SK-N-SH (cell line): ENCODE results near the gene GAS7. TPM values are rescaled to one million over a fixed set of nuclear protein-coding genes. Genes with fewer than 3 reads are reported as not detected.

ENCODE experiments used
- CTCF ChIA-PET: fragments of 300-600, 350-600 bp; formaldehyde crosslinking; extraction: SDS; loops from one replicate; lab custom pipeline; 2021; lab: Yijun Ruan, JAX
- POLR2A ChIA-PET: fragments of 350-600 bp; sonication (Branson Sonifier 250); formaldehyde crosslinking; extraction: SDS; loops from one replicate; lab custom pipeline; 2020; ENCODE audit warnings: antibody characterized with exemption, inconsistent platforms; lab: Yijun Ruan, JAX
- DNase-seq: peaks from one replicate; pipeline ENCODE4 v3.0.0; 2012
- H2AFZ ChIP-seq: fragments of 200-600 bp; sonication (generic); 2 replicates; pipeline ENCODE4 v1.8.1; 2016; ENCODE audit warnings: antibody characterized with exemption, mild to moderate bottlenecking, low read depth
- H3F3A ChIP-seq: fragments of 200-600 bp; sonication (generic); replicated peaks from 2 replicates; pipeline ENCODE3; 2016; ENCODE audit warnings: antibody characterized with exemption, mild to moderate bottlenecking; ENCODE audit not compliant: insufficient read depth
- H3K27ac ChIP-seq, 2 experiments: fragments of 200-500 bp in 1 of 2; fragments of 200-600 bp in 1 of 2; sonication (Bioruptor generic) in 1 of 2; sonication (generic), shearing (Covaris generic) in 1 of 2; 2 replicates each; pipeline versions ENCODE4 v1.5.1 to v1.6.1; 2014 to 2016; ENCODE audit warnings: low read depth in 2 of 2, inconsistent platforms in 1 of 2, low read length in 1 of 2, mild to moderate bottlenecking in 1 of 2, mixed read lengths in 1 of 2
- H3K27me3 ChIP-seq: fragments of 200-600 bp; sonication (generic), shearing (Covaris generic); 2 replicates; pipeline ENCODE4 v1.6.1; 2016; ENCODE audit warnings: mixed run types; ENCODE audit not compliant: insufficient read depth
- H3K36me3 ChIP-seq, 2 experiments: fragments of 200-500 bp in 1 of 2; fragments of 200-600 bp in 1 of 2; sonication (Bioruptor generic) in 1 of 2; sonication (generic) in 1 of 2; replicated peaks in 1 of 2; 2 replicates each; pipeline versions ENCODE3 to v1.5.1; 2014 to 2016; ENCODE audit warnings: low read length in 1 of 2, mild to moderate bottlenecking in 1 of 2; ENCODE audit not compliant: insufficient read depth in 2 of 2, control insufficient read depth in 1 of 2
- H3K4me1 ChIP-seq, 2 experiments: fragments of 200-500 bp in 1 of 2; fragments of 200-600 bp in 1 of 2; sonication (Bioruptor generic) in 1 of 2; sonication (generic), shearing (Covaris generic) in 1 of 2; 2 replicates each; pipeline versions ENCODE4 v1.5.1 to v1.6.1; 2014 to 2016; ENCODE audit warnings: low read depth in 1 of 2, low read length in 1 of 2, mixed run types in 1 of 2; ENCODE audit not compliant: insufficient read depth in 2 of 2, control insufficient read depth in 1 of 2
- H3K4me2 ChIP-seq: fragments of 200-600 bp; sonication (generic), shearing (Covaris generic); 2 replicates; pipeline ENCODE4 v1.6.1; 2017; ENCODE audit warnings: mixed run types
- H3K4me3 ChIP-seq, 2 experiments: fragments of 200-500 bp in 1 of 2; fragments of 200-600 bp in 1 of 2; sonication (Bioruptor generic) in 1 of 2; sonication (generic), shearing (Covaris generic) in 1 of 2; 2 replicates each; pipeline versions ENCODE4 v1.5.1 to v1.8.1; 2014 to 2016; ENCODE audit warnings: low read depth in 2 of 2, inconsistent platforms in 1 of 2, low read length in 1 of 2, mild to moderate bottlenecking in 1 of 2, mixed read lengths in 1 of 2, moderate library complexity in 1 of 2
- H3K79me2 ChIP-seq: fragments of 200-600 bp; sonication (generic); 2 replicates; pipeline ENCODE4 v1.8.1; 2017; ENCODE audit warnings: mild to moderate bottlenecking; ENCODE audit not compliant: insufficient read depth
- H3K9ac ChIP-seq: fragments of 200-600 bp; sonication (generic); 2 replicates; pipeline ENCODE4 v1.6.1; 2017; ENCODE audit warnings: mixed run types
- H3K9me2 ChIP-seq: fragments of 200-600 bp; sonication (generic); 2 replicates; pipeline ENCODE4 v1.6.1; 2017; ENCODE audit warnings: mixed run types
- H3K9me3 ChIP-seq: fragments of 200-600 bp; sonication (generic); 2 replicates; pipeline ENCODE4 v1.6.1; 2017; ENCODE audit warnings: mixed run types, mild to moderate bottlenecking, moderate library complexity
- H4K20me1 ChIP-seq: fragments of 200-600 bp; sonication (generic); 2 replicates; pipeline ENCODE4 v1.6.1; 2017; ENCODE audit warnings: mild to moderate bottlenecking, mixed run types; ENCODE audit not compliant: insufficient read depth
- EZH2phosphoT487 ChIP-seq: fragments of 200-600 bp; sonication (generic); IDR thresholded peaks from 2 replicates; pipeline ENCODE4 v1.6.1; 2017; ENCODE audit warnings: low read depth, mixed run types, mild to moderate bottlenecking, antibody characterized with exemption, moderate library complexity, borderline replicate concordance
- FOXJ3 ChIP-seq: sonication (generic); formaldehyde crosslinking; IDR thresholded peaks from 2 replicates; pipeline ENCODE4 v1.5.1; 2020; ENCODE audit warnings: mild to moderate bottlenecking, missing genetic modification reagents
- FOXM1 ChIP-seq: IDR thresholded peaks from 2 replicates; pipeline ENCODE4 v1.4.0; 2012; ENCODE audit warnings: low read depth, mild to moderate bottlenecking
- JUND ChIP-seq: IDR thresholded peaks from 2 replicates; pipeline ENCODE4 v1.4.0; 2012
- MEF2A ChIP-seq: IDR thresholded peaks from 2 replicates; pipeline ENCODE4 v1.4.0; 2012; ENCODE audit warnings: low read depth, borderline replicate concordance
- MXI1 ChIP-seq: IDR thresholded peaks from 2 replicates; pipeline ENCODE4 v1.6.1; 2012; ENCODE audit warnings: mild to moderate bottlenecking, low read depth, low read length, improper control_type of control experiment
- RAD21 ChIP-seq: IDR thresholded peaks from 2 replicates; pipeline ENCODE4 v1.6.1; 2012; ENCODE audit warnings: mild to moderate bottlenecking, low read length
- RCOR1 ChIP-seq: fragments of 150-350 bp; IDR thresholded peaks from 2 replicates; pipeline ENCODE4 v1.6.1; 2017; ENCODE audit warnings: antibody characterized with exemption, low read length
- RXRA ChIP-seq: IDR thresholded peaks from 2 replicates; pipeline ENCODE4 v1.4.0; 2012; ENCODE audit warnings: low read depth, mild to moderate bottlenecking, borderline replicate concordance
- SIN3A ChIP-seq: IDR thresholded peaks from 2 replicates; pipeline ENCODE4 v1.6.1; 2012; ENCODE audit warnings: low read depth, mild to moderate bottlenecking, low read length, moderate library complexity, borderline replicate concordance
- TCF12 ChIP-seq: IDR thresholded peaks from 2 replicates; pipeline ENCODE4 v1.4.0; 2012
- YY1 ChIP-seq: IDR thresholded peaks from 2 replicates; pipeline ENCODE4 v1.4.0; 2012; ENCODE audit warnings: low read depth, mild to moderate bottlenecking
- WGBS: methylation state at CpG from one replicate; pipeline ENCODE4 v1.1.6; 2017; ENCODE audit warnings: low lambda C conversion rate; 5-methylcytosine and 5-hydroxymethylcytosine counted together
- polyA plus RNA-seq, 3 experiments: library from polyadenylated mRNA; depleted of rRNA; stranded (reverse); fragments of >200 nt; gene quantifications; 2 replicates each; pipeline ENCODE4 v1.2.3, GENCODE V29; 2012
- TF ChIP-seq, protein P1 (sequence below): IDR thresholded peaks from 2 replicates; pipeline ENCODE4 v1.4.0; 2012; ENCODE audit warnings: low read depth
- TF ChIP-seq, protein P2 (sequence below): IDR thresholded peaks from 2 replicates; pipeline ENCODE4; 2012
- TF ChIP-seq, protein P3 (sequence below): IDR thresholded peaks from 2 replicates; pipeline ENCODE4 v1.4.0; 2012; ENCODE audit warnings: low read depth, borderline replicate concordance
- TF ChIP-seq, protein P4 (sequence below): IDR thresholded peaks from 2 replicates; pipeline ENCODE4 v1.4.0; 2012; ENCODE audit warnings: low read depth, borderline replicate concordance
- TF ChIP-seq, protein P5 (sequence below): fragments of 150-350 bp; IDR thresholded peaks from 2 replicates; pipeline ENCODE4 v1.6.1; 2016; ENCODE audit warnings: mild to moderate bottlenecking, low read depth, low read length

GAS7 gene
- polyA plus RNA-seq, 1 of the 3 experiments (the other 2 are of a cell fraction), result 0.12 TPM

DNA sequence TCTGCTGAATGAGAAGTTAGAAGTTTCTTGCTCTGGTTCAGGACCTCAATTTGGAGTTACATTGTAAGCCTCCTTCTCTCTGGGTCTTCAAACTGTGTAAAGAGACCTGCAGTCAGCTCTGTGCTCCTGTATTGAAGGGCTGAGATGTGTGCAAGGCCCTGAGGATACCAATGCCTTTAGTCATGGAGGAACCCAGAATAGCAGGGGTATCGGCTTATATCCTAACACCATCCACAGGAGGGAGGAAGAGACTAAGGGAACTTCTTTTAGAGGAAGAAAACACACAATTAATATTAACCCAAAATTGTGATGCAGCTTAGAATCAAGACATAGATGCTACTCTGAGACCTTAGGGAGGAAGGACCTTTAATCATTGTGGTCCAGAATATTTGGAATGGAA lies 336.2 kb downstream of the GAS7 start (continued):
- TF ChIP-seq, protein P1, sequence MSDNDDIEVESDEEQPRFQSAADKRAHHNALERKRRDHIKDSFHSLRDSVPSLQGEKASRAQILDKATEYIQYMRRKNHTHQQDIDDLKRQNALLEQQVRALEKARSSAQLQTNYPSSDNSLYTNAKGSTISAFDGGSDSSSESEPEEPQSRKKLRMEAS, result no peak
- no peak for TF ChIP-seq JUND
- TF ChIP-seq MEF2A, result no peak
- no peak for TF ChIP-seq EZH2phosphoT487

DNA sequence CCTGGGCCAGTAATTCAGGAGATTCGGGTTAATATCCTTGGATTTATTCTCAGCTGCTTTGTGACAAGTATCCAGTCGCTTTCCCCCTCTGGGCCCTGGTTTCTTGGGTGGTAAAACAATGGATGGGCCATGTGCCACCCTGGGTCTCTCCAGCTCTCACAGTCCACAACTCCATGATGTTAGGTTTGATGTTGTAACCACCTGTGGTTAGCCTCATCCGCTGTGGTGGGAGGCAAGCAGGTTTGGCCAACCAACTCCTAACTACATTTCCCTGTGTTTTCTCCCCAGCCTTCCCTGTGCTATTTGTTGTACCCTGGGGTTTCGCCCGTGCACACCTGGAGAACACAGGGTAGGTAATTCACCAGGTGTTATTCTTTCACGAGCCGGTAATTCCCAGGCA lies 337.6 kb downstream of the GAS7 start:
- 25% methylated on average over 7 of the region's 7 CpGs for WGBS
- CTCF ChIA-PET, result no interaction called here
- no peak overlapping the region for H3K27ac ChIP-seq

More for the DNA sequence above, 337.6 kb downstream of the GAS7 start:
- no peaks in the 10 kb centered on the region for H3K9me2 ChIP-seq
- no peaks in the 10 kb centered on the region for H3K79me2 ChIP-seq
- H3K4me3 ChIP-seq, result no peak overlapping the region
- H3K27me3 ChIP-seq, result no peaks in the 10 kb centered on the region
- no peak overlapping the region for H2AFZ ChIP-seq
- H3K9me3 ChIP-seq, result no peaks in the 10 kb centered on the region
- no peak overlapping the region for H3K4me2 ChIP-seq
- no peaks in the 10 kb centered on the region for H3F3A ChIP-seq
- no peaks in the 10 kb centered on the region for H3K4me1 ChIP-seq
- DNase-seq, result no peak
- no peak overlapping the region for H3K9ac ChIP-seq
- no peaks in the 10 kb centered on the region for H4K20me1 ChIP-seq
- no peaks in the 10 kb centered on the region for H3K36me3 ChIP-seq
- POLR2A ChIA-PET, result no interaction called here
- no peak for TF ChIP-seq RXRA
- TF ChIP-seq MXI1, result no peak
- no peak for TF ChIP-seq RCOR1
- TF ChIP-seq, protein P2, sequence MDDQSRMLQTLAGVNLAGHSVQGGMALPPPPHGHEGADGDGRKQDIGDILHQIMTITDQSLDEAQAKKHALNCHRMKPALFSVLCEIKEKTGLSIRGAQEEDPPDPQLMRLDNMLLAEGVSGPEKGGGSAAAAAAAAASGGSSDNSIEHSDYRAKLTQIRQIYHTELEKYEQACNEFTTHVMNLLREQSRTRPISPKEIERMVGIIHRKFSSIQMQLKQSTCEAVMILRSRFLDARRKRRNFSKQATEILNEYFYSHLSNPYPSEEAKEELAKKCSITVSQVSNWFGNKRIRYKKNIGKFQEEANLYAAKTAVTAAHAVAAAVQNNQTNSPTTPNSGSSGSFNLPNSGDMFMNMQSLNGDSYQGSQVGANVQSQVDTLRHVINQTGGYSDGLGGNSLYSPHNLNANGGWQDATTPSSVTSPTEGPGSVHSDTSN, result no peak
- TF ChIP-seq YY1, result no peak
- TF ChIP-seq TCF12, result no peak
- TF ChIP-seq FOXJ3 (CRISPR knock-in tag), result no peak
- TF ChIP-seq, protein P3, sequence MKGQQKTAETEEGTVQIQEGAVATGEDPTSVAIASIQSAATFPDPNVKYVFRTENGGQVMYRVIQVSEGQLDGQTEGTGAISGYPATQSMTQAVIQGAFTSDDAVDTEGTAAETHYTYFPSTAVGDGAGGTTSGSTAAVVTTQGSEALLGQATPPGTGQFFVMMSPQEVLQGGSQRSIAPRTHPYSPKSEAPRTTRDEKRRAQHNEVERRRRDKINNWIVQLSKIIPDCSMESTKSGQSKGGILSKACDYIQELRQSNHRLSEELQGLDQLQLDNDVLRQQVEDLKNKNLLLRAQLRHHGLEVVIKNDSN, result no peak
- TF ChIP-seq RAD21, result no peak
- TF ChIP-seq, protein P4, sequence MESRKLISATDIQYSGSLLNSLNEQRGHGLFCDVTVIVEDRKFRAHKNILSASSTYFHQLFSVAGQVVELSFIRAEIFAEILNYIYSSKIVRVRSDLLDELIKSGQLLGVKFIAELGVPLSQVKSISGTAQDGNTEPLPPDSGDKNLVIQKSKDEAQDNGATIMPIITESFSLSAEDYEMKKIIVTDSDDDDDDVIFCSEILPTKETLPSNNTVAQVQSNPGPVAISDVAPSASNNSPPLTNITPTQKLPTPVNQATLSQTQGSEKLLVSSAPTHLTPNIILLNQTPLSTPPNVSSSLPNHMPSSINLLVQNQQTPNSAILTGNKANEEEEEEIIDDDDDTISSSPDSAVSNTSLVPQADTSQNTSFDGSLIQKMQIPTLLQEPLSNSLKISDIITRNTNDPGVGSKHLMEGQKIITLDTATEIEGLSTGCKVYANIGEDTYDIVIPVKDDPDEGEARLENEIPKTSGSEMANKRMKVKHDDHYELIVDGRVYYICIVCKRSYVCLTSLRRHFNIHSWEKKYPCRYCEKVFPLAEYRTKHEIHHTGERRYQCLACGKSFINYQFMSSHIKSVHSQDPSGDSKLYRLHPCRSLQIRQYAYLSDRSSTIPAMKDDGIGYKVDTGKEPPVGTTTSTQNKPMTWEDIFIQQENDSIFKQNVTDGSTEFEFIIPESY, result no peak
- TF ChIP-seq JUND, result no peak
- TF ChIP-seq, protein P1, result no peak
- TF ChIP-seq, protein P5, sequence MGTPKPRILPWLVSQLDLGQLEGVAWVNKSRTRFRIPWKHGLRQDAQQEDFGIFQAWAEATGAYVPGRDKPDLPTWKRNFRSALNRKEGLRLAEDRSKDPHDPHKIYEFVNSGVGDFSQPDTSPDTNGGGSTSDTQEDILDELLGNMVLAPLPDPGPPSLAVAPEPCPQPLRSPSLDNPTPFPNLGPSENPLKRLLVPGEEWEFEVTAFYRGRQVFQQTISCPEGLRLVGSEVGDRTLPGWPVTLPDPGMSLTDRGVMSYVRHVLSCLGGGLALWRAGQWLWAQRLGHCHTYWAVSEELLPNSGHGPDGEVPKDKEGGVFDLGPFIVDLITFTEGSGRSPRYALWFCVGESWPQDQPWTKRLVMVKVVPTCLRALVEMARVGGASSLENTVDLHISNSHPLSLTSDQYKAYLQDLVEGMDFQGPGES, result no peak
- TF ChIP-seq FOXM1, result no peak
- TF ChIP-seq SIN3A, result no peak
- TF ChIP-seq, all 33 proteins: peak for 0

Other genes with a start within 250 kb of the GAS7 start
- not detected in 2 replicates for gene MYH13, start 174.4 kb upstream of the GAS7 start, polyA plus RNA-seq (2012; rRNA removed)
- gene MYH8, start 223.3 kb upstream of the GAS7 start, polyA plus RNA-seq (2012; rRNA removed), result under 0.01 TPM in 1 of 2 replicates, not detected in the other